ENCODE measurements around the gene UBTD1.

Gene UBTD1

DNA sequence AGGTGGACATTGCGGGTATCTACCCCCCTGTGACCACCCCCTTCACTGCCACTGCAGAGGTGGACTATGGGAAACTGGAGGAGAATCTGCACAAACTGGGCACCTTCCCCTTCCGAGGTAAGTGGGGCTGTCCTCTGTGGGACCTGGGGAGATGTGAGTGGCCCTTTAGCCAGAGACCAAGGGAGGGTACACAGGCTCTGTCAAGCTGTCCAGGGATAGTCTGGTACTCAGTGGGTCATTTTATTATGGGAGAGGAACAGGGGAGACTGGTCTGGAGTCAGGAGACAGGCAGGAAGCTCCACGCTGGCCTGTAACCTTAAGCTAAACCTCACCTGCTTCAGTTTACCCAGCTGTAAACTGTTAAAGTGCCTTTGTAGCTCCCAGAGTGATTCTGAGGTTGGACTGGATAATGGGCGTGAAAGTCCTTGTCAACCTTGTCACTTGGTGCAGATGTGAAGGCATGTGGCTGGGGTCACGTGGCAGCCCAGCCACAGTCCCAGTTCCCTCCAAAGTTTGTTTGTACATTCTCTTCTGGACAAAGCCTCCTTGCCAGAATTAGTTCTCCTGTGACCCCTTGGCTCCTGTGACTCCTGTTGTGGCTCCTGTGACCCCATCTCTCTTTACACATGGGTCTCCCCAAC lies 86.2 kb downstream of the UBTD1 start:
- DNase-seq (ENCODE audit: low read depth), result no peak

DNA sequence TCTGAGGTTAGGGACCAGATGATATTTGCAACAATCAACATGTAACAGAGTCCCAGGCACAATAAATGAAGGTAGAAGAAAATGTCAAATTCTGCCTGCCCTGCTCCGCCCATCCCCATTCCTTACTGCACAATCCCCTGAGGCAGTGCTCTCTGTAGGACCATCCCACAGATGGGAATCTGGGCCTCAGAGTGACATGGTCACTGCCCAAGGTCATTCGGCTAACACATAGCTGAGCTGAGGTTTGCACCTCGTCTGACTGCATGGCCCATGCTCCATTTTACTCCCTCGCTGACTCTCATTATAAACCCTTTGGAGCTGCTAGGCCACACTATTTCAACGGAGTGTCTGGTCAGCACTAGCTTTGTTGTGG lies 86.7 kb downstream of the UBTD1 start:
- no peak for DNase-seq (ENCODE audit: low read depth)

- DNase-seq (ENCODE audit: low read depth), result no peak
These were observed 88.5 kb downstream of the UBTD1 start for GRCh38 chr10:97587183-97587582.

- DNase-seq (ENCODE audit: low read depth), result no peak
These were observed 90.8 kb downstream of the UBTD1 start, which contains the start of gene C10orf62 for GRCh38 chr10:97589479-97589878. Gene C10orf62, plus strand, starts transcription at chr10:97589721. Its CDS starts 177 bp downstream, at chr10:97589898.

GRCh38 chr10:97590082-97590747 lies 91.5 kb downstream of the UBTD1 start:
- DNase-seq (ENCODE audit: low read depth), result no peak

GRCh38 chr10:97590748-97591495 lies 92.2 kb downstream of the UBTD1 start:
- no peak for DNase-seq (ENCODE audit: low read depth)

DNA sequence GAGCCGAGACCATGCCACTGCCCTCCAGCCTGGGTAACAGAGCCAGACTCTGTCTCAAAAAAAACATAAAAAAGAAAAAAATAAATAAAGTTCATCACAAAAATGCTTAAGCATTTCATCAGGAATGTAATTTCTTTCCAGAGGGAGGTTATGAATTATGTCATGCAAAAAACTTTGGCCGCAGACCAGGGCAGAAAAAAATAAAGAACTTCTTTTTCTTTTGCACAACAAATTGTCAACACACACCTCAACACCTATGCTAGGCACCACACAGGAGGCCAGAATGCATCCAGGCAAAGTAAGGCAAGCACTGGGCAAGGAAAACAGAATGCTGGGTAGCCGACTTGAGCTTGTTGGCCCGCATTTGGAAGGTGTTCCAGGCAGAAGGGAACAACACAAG lies 94.7 kb downstream of the UBTD1 start:
- DNase-seq (ENCODE audit: low read depth), result no peak

DNA sequence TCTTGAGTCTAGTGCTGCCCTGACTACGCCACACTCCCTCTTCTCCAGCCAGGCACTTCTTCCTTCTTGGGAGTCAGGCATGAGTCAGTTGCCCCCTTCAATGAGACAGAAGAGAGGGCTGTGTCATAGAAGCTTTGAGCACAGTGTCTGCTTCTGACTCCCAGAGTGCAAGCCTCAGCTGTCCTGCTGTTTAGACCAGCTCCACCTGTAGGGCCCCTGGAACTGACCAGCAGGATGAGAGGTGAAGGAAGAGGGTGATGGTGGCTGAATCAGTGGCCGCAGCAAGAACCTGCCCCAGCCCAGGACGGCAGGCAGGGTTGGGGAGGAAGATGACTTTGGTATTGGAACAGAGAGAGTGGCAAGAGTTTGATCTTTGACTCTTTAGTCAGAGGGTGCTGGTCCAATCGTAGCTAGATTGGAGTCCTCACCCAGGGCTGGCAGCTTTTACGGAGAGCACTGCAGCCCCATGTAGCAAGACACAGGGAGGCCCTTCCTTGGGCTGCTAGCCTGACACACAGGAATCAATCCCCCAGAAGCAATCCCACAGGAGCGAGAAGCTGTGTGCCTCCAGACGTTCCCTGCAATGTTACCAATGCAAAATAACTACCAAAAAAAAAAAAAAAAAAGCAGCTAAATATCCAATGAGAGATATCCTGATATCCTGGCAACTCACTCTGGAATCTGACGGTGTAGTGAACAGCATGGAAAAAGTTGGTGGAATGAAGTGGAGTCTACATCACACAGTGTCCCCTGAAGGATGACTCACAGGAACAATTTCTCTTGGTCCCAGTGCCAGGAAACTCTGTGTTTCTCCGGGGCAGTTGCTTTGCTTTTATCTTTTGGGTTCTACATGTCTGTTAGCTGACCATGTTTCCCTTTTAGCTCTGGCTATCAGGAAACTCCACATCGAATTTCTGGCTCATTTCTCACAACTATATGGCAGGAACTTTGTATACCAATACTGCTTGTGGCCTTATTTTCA lies 97.7 kb downstream of the UBTD1 start:
- no peak for DNase-seq (ENCODE audit: low read depth)

DNA sequence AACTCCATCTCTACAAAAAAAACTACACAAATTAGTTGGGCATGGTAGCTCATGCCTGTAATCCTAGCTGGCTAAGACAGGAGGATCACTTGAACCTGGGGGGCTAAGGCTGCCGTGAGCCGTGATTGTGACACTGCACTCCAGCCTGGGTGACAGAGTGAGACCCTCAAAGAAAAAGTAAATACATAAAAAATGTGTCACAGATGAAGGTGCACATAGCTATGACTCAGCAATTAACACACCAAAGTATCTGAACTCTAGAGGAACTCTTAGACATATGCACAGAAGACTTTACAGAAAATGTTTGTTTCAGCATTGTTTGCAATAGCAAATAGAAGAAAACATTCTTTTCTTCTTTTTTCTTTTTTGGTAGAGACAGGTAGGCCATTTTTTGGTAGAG lies 99.1 kb downstream of the UBTD1 start:
- DNase-seq (ENCODE audit: low read depth), result no peak

DNA sequence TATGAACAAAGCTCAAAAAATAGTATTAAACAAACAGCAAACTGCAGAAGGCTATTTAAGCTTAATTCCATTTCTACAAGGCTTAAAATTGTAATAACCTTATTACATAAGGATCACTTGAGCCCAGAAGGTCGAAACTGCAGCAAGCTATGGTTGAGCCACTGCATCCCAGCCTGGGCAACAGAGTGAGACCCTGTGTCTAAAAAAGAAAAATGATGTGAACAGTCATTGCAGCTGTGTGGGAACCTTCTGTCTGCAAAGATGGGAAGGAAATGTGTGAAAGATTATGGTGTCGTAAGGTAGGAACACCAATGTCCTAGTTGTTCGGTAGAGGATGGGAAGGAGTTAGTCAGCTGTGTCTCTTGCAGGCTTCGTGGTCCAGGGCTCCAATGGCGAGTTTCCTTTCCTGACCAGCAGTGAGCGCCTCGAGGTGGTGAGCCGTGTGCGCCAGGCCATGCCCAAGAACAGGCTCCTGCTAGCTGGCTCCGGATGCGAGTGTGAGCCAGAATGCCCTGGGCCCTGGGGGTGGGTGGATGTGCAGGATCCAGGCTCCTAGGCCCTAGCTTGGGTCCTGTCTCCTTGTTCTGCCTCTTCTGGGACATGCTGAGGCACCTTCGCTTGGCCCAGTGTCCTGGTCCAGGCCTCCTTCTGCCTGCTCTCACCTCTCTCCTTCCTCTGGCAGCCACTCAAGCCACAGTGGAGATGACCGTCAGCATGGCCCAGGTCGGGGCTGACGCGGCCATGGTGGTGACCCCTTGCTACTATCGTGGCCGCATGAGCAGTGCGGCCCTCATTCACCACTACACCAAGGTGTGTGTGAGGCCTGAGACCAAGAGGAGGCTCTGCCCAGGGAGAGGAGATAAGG lies 99.9 kb downstream of the UBTD1 start:
- DNase-seq (ENCODE audit: low read depth), result no peak

GRCh38 chr10:97599272-97599619 lies 100.5 kb downstream of the UBTD1 start:
- DNase-seq (ENCODE audit: low read depth), result no peak

DNA sequence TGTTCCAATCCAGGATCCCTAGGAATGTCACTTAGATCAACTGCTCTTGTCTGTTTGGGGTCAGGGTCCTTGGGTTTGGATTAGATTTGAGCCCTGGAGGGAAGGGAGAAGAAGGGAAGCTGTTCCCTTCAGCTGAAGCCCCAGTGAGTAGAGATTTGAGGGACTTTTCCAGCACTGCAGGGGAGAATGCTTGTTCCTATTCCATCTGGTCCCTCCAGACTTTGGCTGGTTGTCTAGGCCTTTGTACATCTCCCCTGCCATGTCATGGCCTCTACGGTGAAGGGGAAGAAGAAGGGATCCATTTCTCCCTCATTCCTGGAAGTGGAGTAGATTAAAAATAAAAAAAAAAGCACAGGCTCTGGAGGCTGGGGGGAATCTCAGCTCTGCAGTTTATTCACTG lies 101.9 kb downstream of the UBTD1 start:
- no peak for DNase-seq (ENCODE audit: low read depth)

DNA sequence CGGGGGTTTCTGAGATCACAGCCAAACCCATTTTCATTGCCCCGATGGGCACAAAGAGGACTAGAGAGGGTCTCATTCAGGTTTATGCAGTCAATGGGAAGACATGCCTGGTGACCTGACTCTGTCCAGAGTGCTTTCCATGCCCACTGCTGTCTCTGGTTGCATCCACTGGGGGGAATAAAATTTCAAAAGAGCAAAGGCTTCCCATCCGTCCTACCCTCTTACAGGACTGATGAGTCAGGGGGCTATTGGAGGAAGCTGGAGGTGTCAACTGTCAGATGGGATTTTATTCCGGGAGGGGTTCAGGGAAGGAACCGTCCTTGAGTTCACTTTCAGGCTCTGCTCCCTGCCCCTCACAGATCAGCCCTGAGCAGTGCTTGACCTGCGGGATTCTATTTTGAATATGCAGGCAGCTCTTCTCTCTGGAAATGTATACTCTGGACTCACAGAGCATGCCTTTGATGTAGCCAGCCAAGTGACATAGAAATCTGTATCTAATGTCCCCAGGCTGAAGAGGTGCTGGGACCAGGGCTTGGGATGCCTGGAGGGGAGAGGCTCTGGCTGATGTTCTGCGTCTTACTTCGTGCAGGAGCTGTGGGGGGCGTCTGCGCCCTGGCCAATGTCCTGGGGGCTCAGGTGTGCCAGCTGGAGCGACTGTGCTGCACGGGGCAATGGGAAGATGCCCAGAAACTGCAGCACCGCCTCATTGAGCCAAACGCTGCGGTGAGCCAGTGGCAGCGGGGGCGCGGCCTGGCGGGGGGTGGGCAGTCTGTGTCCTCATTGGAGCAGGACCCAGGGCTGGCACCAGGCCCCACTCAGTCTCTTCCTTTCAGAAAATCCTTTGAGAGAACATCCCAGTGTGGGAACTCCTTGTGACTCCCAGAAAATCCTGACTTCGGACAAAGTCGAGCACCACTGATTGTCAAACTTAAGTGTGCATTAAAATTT lies 102.8 kb downstream of the UBTD1 start:
- DNase-seq (ENCODE audit: low read depth), result no peak

GRCh38 chr10:97607095-97607636 lies 108.4 kb downstream of the UBTD1 start:
- no peak for DNase-seq (ENCODE audit: low read depth)

GRCh38 chr10:97608991-97609561 lies 110.4 kb downstream of the UBTD1 start:
- DNase-seq (ENCODE audit: low read depth), result no peak

GRCh38 chr10:97611473-97611872 lies 112.7 kb downstream of the UBTD1 start:
- no peak for DNase-seq (ENCODE audit: low read depth)

- DNase-seq (ENCODE audit: low read depth), result no peak
These were observed 113.7 kb downstream of the UBTD1 start for GRCh38 chr10:97612386-97612785.

- no peak for DNase-seq (ENCODE audit: low read depth)
These were observed 119.6 kb downstream of the UBTD1 start for GRCh38 chr10:97618285-97618684.

DNA sequence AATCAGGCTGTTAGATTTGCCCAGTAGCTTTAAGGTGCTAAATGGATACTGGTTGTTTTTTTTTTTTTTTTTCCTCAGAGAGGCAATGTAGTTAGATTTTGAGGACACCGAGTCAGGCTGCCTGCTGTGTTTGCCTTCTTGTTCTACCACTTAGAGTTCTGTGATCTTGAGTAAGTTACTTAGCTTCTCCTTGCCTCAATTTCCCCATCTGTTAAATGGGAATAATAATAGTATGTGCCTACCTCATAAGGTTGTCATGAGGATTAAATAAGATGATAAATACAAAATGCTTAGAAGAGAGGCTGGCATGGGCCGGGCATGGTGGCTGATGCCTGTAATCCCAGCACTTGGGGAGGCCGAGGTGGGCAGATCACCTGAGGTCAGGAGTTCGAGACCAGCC lies 120.0 kb downstream of the UBTD1 start:
- DNase-seq (ENCODE audit: low read depth), result no peak
